Thyroid gland (tissue), 4 donors: ENCODE results near the gene VMP1.
"Not testable (repeated sequence)": the region's sequence is repeated elsewhere in the genome, so short reads cannot be mapped to it uniquely, and the experiment has no call there.

Experiments
- POLR2A ChIP-seq, 2 donors: fragments of 450-650 bp; IDR thresholded peaks; one replicate each; pipeline ENCODE4 v1.6.1; 2017; ENCODE audit warnings: antibody characterized with exemption in 2 of 2, mild to moderate bottlenecking in 2 of 2, moderate library complexity in 1 of 2
- TF ChIP-seq, protein P1 (sequence below), 6 experiments: fragments of 200-600 bp in 3 of 6; fragments of 450-650 bp in 3 of 6; sonication (generic) in 3 of 6; IDR thresholded peaks; one replicate each; pipeline ENCODE4 v1.5.1; 2016 to 2019; ENCODE audit warnings: antibody characterized with exemption in 6 of 6, mild to moderate bottlenecking in 2 of 6, inconsistent platforms in 1 of 6, moderate library complexity in 1 of 6

DNA sequence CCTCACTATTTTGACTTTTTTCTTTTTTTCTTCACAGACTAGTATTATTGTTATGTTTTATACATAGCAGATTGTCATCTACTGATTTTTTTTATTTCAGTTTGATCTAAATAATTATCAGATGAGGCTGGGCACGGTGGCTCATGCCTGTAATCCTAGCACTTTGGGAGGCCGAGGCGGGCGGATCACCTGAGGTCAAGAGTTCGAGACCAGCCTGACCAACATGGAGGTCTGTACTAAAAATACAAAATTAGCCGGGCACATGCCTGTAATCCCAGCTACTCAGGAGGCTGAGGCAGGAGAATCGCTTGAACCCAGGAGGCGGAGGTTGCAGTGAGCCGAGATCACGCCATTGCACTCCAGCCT lies 85.0 kb downstream of the VMP1 start:
- TF ChIP-seq, protein P1, sequence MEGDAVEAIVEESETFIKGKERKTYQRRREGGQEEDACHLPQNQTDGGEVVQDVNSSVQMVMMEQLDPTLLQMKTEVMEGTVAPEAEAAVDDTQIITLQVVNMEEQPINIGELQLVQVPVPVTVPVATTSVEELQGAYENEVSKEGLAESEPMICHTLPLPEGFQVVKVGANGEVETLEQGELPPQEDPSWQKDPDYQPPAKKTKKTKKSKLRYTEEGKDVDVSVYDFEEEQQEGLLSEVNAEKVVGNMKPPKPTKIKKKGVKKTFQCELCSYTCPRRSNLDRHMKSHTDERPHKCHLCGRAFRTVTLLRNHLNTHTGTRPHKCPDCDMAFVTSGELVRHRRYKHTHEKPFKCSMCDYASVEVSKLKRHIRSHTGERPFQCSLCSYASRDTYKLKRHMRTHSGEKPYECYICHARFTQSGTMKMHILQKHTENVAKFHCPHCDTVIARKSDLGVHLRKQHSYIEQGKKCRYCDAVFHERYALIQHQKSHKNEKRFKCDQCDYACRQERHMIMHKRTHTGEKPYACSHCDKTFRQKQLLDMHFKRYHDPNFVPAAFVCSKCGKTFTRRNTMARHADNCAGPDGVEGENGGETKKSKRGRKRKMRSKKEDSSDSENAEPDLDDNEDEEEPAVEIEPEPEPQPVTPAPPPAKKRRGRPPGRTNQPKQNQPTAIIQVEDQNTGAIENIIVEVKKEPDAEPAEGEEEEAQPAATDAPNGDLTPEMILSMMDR (IDR thresholded peaks at IDR 0.05), result not testable (repeated sequence)
- not testable (repeated sequence) for TF ChIP-seq POLR2A (IDR thresholded peaks at IDR 0.05)
